ENCODE data around the gene TRAPPC11. TPM values are rescaled to one million over a fixed set of nuclear protein-coding genes. Genes with fewer than 3 reads are reported as not detected.
A peak's percentile ranks its signal among the peaks of the same experiment; 100 is the strongest.

The TRAPPC11 gene
- total RNA-seq, 1 donor from 2014 or later: 37.3 TPM

- Mint-ChIP-seq H3K4me3 (ENCODE audit: unreplicated experiment) (peak overlapping the region; percentile 60), H3K27ac (ENCODE audit: unreplicated experiment) (peak overlapping the region; percentile 87), H3K4me1 (ENCODE audit: unreplicated experiment) (peaks cover 51% of the 10 kb centered on the region), H3K36me3 (ENCODE audit: unreplicated experiment) (peaks cover 4% of the 10 kb centered on the region), H3K9me3 (ENCODE audit: unreplicated experiment) (no peaks in the 10 kb centered on the region), H3K27me3 (ENCODE audit: unreplicated experiment) (no peaks in the 10 kb centered on the region)
- DNase-seq (ENCODE audit: extremely low spot score, unreplicated experiment): no peak
- TF ChIP-seq CTCF (IDR thresholded peaks at IDR 0.05): no peak
These were observed 22.2 kb upstream of the TRAPPC11 start for GRCh38 chr4:183636923-183637322.

GRCh38 chr4:183637461-183637860 lies 21.6 kb upstream of the TRAPPC11 start:
- peak overlapping the region; percentile 45 for H3K4me3 Mint-ChIP-seq (ENCODE audit: unreplicated experiment)
- H3K36me3 Mint-ChIP-seq (ENCODE audit: unreplicated experiment): peaks cover 4% of the 10 kb centered on the region
- H3K27ac Mint-ChIP-seq (ENCODE audit: unreplicated experiment): peak overlapping the region; percentile 87
- peaks cover 51% of the 10 kb centered on the region for H3K4me1 Mint-ChIP-seq (ENCODE audit: unreplicated experiment)
- H3K27me3 Mint-ChIP-seq (ENCODE audit: unreplicated experiment): no peaks in the 10 kb centered on the region
- H3K9me3 Mint-ChIP-seq (ENCODE audit: unreplicated experiment): no peaks in the 10 kb centered on the region
- no peak for TF ChIP-seq CTCF (IDR thresholded peaks at IDR 0.05)
- DNase-seq (ENCODE audit: extremely low spot score, unreplicated experiment): no peak

GRCh38 chr4:183638436-183638835 lies 20.7 kb upstream of the TRAPPC11 start:
- DNase-seq (ENCODE audit: extremely low spot score, unreplicated experiment): no peak
- no peak for TF ChIP-seq CTCF (IDR thresholded peaks at IDR 0.05)
- Mint-ChIP-seq H3K27me3 (ENCODE audit: unreplicated experiment) (no peaks in the 10 kb centered on the region), H3K27ac (ENCODE audit: unreplicated experiment) (peak overlapping the region; percentile 87), H3K4me1 (ENCODE audit: unreplicated experiment) (peaks cover 51% of the 10 kb centered on the region), H3K9me3 (ENCODE audit: unreplicated experiment) (no peaks in the 10 kb centered on the region), H3K4me3 (ENCODE audit: unreplicated experiment) (no peak overlapping the region), H3K36me3 (ENCODE audit: unreplicated experiment) (peaks cover 4% of the 10 kb centered on the region)

- no peak for TF ChIP-seq CTCF (IDR thresholded peaks at IDR 0.05)
- H3K36me3 Mint-ChIP-seq (ENCODE audit: unreplicated experiment): peaks cover 10% of the 10 kb centered on the region
- H3K27me3 Mint-ChIP-seq (ENCODE audit: unreplicated experiment): no peaks in the 10 kb centered on the region
- H3K4me1 Mint-ChIP-seq (ENCODE audit: unreplicated experiment): peaks cover 45% of the 10 kb centered on the region
- no peak for DNase-seq (ENCODE audit: extremely low spot score, unreplicated experiment)
- H3K27ac Mint-ChIP-seq (ENCODE audit: unreplicated experiment): peak overlapping the region; percentile 93
- no peaks in the 10 kb centered on the region for H3K9me3 Mint-ChIP-seq (ENCODE audit: unreplicated experiment)
- no peak overlapping the region for H3K4me3 Mint-ChIP-seq (ENCODE audit: unreplicated experiment)
These were observed 19.8 kb upstream of the TRAPPC11 start for GRCh38 chr4:183639291-183639690.

- TF ChIP-seq CTCF (IDR thresholded peaks at IDR 0.05): no peak
- H3K4me1 Mint-ChIP-seq (ENCODE audit: unreplicated experiment): no peaks in the 10 kb centered on the region
- no peak overlapping the region for H3K4me3 Mint-ChIP-seq (ENCODE audit: unreplicated experiment)
- peaks cover 34% of the 10 kb centered on the region for H3K36me3 Mint-ChIP-seq (ENCODE audit: unreplicated experiment)
- no peaks in the 10 kb centered on the region for H3K27me3 Mint-ChIP-seq (ENCODE audit: unreplicated experiment)
- H3K27ac Mint-ChIP-seq (ENCODE audit: unreplicated experiment): no peak overlapping the region
- no peak for DNase-seq (ENCODE audit: extremely low spot score, unreplicated experiment)
- H3K9me3 Mint-ChIP-seq (ENCODE audit: unreplicated experiment): no peaks in the 10 kb centered on the region
These were observed 13.8 kb upstream of the TRAPPC11 start for GRCh38 chr4:183645326-183645725.
